Hematopoietic multipotent progenitor cell treated with erythropoietin and hydrocortisone succinate and interleukin-3 and kit ligand, for 8 days (in vitro differentiated cells): ENCODE data around the gene MAGEC1.
"Not testable (repeated sequence)": the region's sequence is repeated elsewhere in the genome, so short reads cannot be mapped to it uniquely, and the experiment has no call there.

Experiments used
- DNase-seq: peaks from one replicate; pipeline ENCODE4 v3.0.0-alpha.2; 2015

Gene MAGEC1, protein sequence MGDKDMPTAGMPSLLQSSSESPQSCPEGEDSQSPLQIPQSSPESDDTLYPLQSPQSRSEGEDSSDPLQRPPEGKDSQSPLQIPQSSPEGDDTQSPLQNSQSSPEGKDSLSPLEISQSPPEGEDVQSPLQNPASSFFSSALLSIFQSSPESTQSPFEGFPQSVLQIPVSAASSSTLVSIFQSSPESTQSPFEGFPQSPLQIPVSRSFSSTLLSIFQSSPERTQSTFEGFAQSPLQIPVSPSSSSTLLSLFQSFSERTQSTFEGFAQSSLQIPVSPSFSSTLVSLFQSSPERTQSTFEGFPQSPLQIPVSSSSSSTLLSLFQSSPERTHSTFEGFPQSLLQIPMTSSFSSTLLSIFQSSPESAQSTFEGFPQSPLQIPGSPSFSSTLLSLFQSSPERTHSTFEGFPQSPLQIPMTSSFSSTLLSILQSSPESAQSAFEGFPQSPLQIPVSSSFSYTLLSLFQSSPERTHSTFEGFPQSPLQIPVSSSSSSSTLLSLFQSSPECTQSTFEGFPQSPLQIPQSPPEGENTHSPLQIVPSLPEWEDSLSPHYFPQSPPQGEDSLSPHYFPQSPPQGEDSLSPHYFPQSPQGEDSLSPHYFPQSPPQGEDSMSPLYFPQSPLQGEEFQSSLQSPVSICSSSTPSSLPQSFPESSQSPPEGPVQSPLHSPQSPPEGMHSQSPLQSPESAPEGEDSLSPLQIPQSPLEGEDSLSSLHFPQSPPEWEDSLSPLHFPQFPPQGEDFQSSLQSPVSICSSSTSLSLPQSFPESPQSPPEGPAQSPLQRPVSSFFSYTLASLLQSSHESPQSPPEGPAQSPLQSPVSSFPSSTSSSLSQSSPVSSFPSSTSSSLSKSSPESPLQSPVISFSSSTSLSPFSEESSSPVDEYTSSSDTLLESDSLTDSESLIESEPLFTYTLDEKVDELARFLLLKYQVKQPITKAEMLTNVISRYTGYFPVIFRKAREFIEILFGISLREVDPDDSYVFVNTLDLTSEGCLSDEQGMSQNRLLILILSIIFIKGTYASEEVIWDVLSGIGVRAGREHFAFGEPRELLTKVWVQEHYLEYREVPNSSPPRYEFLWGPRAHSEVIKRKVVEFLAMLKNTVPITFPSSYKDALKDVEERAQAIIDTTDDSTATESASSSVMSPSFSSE

DNA sequence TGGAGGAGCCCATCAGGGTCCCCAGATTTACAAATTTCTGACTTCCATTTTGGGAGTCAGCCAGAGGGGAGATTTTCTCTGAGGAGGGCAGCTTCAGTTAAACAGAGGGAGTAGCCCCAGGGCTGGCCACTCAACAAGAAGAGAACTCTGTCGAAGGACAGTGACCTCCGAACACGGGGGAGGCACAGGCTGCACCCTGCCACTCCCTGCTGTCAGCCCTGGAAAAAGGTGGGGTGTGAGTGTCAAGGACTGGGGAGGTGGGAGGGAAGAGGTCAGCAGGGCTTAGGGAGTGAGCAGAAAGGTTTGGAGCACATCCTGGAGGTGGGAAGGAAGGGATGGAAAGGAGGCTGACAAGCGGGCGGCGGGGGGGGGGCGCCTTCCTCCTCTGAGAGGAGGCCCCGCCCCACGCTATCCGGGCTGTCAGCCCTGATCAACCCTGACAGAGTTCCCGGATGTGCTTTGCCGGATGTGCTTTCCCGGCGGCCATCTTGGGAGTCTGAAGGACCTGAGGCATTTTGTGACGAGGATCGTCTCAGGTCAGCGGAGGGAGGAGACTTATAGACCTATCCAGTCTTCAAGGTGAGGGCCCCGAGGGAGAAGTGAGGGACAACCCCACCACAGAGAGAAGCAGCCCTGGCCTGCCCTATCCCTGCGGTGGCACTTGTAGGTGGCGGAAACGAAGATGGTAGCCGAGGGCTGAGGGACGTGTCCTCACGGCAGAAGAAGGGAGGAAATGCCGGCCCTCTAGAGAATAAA is at the start of gene MAGEC1:
MAGEC1 (plus strand) TSS at position 495 of the 756 bp plus-strand sequence. CDS start 1,179 bp downstream, outside the sequence.
- DNase-seq: no peak

DNA sequence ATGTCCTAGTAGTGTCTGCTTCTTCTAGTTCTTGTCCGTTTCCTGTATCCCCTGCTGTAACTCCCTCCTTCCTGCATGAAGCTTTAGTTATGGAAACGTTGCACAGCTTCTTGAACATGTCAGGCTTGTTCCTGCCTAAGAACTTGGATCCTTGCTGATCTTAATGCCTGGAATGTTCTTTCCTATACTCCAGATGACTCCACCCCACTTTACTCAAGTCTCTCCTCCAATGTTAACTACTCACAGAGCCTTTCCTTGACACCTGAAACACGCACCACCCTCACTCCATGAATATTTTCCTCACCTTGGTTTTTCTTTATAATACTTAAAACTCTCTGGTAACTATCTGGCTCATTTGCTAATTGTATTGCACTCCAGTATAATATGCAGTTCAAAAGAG is 46.2 kb upstream of the MAGEC1 start:
- no peak for DNase-seq

DNA sequence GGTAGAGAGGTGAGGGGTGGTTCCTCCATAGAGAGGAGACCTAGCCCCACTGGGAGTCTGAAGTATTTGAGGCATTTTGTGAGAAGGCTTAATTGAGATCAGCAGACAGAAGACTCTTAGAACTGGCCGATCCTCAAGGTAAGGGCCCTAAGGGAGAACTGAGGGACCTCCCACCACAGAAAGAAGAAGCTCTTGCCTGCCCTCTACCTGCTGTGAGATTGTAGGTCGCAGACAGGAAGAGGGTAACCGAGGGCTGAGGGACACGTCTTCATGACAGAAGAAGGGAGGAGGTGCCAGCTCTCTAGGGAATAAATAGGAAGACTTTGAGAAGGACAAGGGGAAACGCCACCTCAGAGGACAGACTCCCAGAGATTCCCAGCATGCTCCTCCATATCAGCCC is 24.1 kb upstream of the MAGEC1 start:
- DNase-seq: no peak

DNA sequence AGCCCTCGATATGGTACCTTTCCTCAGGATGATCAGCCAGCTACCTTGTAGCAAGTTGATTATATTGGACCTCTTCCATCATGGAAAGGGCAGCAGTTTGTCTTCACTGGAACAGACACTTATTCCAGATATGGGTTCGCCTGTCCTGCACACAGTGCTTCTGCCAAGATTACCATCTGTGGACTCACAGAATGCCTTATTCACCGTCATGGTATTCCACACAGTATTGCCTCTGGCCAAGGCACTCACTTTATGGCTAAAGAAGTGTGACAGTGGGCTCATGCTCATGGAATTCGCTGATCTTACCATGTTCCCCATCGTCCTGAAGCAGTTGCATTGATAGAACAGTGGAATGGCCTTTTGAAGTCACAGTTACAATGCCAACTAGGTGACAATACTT is 14.9 kb upstream of the MAGEC1 start:
- not testable (repeated sequence) for DNase-seq

DNA sequence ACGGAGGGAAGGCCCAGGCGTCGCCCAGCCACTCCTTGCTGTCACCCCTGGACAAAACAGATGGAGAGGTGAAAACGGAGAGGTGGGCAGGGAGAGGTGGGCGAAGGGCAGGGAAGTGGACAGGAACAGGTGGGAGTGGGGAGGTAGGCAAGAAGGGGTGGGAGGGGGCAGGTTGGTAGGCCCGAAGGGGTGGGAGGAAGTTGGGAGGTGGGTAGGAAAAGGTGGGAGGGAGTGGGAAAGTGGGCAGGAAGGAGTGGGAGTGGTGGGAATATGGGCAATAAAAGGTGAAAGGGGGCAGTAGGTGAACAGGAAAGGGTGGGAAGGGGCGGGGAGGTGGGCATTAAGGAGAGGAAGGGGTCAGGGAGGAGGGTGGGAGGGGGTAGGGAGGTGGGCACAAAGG is 9.0 kb upstream of the MAGEC1 start:
- no peak for DNase-seq

DNA sequence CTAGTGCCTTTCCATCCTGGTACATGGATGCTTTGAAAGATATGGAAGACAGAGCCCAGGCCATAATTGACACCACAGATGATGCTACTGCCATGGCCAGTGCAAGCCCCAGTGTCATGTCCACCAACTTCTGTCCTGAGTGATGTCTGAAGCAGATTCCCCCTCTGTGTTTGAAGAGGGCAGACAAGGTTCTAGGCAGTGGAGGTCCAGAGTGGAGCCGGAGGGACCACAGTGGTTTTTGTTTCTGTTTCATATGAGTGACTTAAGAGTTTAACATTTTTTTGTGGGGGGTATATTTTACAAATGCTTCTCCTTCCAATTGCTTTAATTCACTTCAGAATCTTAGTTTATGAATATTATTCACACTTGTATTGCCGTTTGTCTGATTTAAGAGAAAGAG is 6.0 kb upstream of the MAGEC1 start:
- no peak for DNase-seq

DNA sequence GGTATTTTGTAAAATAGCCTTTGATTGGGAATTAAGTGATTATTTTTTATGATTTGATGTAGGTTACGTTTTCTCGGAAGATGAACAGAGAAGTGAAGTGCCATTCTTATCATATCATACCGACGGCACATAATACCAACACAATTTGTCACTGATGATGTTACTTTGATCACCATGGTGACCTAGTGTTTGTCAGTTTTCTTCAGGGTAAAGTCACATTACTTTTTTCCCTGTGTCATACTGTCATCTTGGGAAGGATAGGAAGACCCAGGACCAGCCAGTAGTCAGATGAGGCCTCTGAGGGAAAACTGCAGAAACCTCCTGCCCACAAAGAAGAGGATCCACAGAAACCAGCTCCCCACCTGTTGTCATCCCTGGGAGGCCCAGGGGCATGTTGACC is 1.3 kb upstream of the MAGEC1 start:
- DNase-seq: no peak

DNA sequence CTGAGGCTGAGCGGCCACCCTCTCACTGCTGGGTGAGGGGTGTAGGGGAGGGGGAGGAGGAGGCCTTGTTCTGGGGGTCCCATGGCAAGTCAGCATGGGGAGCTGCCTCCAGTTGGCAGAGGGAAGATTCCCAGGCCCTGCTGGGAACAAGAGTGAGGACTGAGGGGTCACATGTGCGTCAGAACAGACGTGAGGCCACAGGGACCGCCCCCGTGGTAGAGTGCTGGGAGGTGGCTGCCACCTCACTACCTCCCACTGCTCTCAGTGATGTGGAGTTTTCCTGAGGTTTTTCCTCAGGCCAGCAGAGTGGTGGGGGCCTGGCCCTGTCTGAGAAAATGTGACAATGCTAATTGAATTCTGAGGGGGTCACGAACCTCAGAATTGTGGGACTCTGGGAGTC is 568 bp downstream of the MAGEC1 start:
- DNase-seq: no peak

DNA sequence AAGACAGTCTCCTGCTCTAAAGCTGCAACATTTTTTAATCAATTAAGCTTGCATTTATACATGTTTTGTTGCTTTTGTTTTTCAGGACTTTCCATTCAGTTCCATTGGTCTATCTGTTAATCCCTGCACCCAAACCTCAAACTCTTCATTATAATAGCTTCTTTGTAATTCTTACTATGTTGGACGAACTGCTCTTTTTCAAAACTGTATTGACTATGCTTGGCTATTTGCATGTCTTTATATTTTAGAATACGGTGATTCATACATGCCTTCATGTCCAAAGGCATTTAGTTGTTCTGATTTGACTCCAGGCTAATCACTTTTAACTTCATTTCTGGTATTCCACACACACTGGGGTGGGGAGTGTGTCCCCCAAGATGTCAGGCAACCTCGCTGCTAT is 14.1 kb downstream of the MAGEC1 start:
- DNase-seq: no peak

DNA sequence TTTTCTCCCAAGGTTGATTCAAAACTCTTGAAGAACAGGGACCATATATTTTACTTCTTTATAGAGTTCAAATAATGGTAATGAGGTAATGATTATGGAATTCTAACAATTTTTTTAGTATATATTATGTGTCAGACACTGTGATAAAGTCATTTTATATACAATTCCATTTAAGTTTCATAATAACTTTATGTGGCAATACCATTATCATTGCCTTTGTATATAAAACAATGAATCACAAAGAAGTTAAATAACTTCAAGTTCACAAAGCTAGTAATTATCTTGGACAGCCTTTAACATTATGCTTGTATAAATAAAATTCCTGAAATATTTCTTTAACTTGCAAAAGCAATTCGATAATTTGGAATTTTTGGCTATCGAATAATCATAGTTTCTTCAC is 20.6 kb downstream of the MAGEC1 start:
- DNase-seq: no peak

DNA sequence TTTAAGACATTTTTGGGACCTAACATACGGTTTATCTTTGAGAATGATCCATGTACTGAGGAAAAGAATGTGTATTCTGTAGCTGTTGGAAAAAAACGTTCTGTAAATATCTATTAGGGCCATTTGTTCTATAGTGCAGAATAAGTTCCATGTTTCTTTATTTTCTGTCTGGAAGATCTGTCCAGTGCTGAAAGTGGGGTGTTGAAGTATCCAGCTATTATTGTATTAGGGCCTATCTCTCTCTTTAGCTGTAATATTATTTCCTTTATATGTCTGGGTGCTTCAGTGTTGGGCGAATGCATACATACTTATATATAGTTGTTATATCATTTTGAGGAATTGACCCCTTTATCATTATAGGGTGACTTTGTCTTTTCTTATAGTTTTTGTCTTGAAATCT is 24.7 kb downstream of the MAGEC1 start:
- no peak for DNase-seq

DNA sequence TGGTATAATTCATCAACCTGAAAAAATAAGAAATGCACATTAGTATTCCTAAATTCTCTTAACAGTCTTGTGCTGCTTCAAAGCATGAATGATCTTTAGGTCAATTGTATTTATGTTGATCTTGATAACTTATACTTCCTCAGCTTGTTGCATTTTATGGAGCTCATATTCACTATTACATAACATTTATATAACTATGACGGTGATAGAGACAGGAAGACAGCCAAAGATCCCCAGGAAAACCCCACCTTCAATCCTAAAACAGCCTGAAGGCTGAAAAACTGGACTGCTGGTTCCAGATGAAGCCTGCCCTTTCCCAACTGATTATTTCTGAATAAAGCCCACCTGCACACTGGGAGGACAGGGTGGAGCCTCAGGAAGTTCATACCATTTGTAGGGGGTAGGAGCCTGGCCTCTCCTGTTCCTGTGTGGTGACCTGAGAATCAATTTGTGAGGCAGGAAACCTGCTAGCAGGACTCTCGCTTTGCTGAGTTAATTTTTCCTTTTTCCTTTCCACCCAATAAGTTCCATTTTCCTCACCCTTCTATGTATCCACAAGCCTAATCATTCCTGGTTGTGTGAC is 30.5 kb downstream of the MAGEC1 start:
- DNase-seq: no peak

DNA sequence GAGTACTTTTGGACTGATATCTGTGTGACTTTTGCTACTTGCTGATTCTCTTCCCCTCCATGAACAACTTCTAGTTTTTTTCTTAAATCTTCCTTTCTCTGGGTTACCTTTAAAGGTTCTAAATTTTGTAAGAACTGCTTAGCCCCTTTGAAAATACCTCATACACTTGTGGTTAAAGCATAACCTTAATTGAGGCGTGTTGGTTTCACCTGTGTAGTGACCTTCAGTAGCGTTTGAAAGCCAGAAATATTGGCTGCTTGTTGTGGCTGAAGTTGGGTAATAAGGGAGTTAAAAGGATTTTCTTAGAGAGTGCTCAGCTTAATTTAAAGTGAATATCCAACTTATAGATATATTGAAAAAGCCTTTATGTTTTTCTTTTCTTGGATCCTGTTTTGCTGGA is 32.0 kb downstream of the MAGEC1 start:
- no peak for DNase-seq

DNA sequence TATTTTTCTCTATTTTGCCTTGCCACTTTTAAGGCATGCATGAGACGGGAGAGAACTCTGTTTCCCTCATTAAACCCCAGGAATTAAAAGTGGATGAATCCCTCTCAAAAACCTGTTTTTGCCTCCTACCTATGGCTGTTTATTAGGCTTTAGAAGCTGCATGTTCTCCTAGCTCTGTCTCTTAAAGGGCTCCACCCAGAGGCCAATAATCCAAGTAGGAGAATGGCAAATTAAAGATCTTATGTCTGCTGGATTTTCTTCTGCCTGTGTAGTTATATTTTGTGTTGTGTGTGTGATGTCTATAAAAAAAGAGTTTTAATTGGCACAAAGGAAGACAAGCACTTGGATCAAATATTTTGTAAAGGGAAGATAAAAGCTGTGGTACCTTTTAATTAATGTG is 32.4 kb downstream of the MAGEC1 start:
- no peak for DNase-seq

DNA sequence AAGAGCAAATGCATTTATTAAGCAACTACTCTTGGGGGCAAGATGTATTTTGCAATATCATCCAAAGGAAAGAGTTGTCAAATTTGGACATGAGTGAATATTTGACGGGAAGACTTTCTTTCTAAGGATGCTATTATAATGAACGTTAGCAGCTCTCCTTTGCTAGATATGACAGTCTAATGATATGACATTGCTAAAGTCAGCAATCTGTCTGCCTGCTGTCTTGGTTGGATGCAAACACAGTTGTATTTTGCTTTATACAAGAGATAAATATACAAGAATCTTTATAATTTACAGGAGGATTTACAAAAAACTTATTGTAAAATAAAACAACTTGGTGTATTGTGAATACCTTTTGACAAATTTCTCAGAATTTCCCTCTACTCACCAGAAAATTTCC is 37.5 kb downstream of the MAGEC1 start:
- DNase-seq: no peak

DNA sequence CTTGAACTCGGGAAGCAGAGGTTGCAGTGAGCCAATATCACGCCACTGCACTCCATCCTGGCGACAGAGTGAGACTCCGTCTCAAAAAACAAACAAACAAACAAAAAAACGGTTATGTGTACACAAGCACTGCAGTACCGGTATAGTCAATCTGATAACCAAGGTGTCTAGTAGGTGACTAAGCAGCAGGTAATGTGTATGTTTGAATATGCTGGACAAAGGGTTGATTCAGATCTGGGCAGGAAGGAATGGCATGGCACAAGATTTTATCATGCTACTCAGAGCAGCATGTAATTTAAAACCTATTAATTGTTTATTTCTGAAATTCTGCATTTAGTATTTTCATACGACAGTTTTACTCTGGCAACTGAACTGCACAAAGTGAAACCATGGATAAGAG is 41.7 kb downstream of the MAGEC1 start:
- no peak for DNase-seq

DNA sequence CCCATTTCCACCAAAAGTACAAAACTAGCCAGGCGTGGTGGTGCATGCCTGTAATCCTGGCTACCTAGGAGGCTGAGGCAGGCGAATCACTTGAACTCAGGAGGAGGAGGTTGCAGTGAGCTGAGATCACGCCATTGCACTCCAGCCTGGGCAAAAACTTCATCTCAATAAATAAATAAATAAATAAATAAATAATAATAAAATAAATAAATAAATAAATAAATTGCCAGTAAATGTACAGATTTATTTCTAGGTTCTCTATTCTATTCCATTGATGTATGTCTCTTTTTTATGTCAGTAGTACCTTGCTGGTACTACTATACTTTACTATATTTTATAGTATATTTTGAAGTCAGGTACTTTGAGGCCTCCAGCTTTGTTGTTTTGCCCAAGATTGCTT is 43.7 kb downstream of the MAGEC1 start:
- DNase-seq: no peak

DNA sequence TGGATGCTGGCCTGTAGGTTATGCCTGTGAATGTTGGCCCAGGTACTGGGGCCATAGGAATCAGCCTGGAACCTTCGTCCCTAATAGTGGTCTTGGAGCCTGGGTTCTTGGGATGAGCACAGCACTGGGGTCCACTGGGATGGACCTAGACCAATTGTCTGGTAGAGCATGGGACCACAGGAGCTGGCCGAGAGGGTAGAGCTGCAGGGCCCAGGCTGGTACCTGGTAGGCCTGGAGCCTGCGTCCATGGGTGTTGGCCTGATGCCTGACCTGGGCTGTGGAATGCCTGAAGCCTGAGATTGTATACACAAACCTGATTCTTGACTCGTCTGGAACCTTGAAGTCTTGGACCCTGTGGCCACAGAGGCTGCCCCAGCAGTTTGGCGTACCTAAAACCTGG is 48.9 kb downstream of the MAGEC1 start:
- DNase-seq: no peak

DNA sequence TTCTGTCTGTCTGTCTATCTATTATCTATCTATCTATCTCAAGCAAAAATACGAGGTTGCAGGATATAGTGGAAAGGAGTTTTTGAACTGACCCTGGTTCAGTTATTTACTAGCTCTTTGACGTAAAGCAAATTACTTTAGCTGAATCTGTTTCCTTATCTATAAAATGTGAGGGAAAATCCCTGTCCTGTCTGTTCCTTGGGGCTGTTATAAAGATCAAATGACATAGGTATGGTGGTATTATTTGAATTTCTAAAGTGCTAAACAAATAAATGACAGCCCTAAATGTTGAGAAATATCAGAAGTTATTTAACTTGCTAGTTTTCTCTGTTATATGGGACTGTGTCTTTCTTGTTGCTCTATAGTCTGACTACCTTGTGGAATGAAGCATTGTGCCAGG is 55.0 kb downstream of the MAGEC1 start:
- no peak for DNase-seq
